MM.1S (cell line): ENCODE measurements around the gene NRG2.

Experiments
- DNase-seq: peaks from one replicate; pipeline ENCODE4 v3.0.0-alpha.2; 2015
- H2AFZ ChIP-seq: fragments of 300-600 bp; sonication (generic); 2 replicates; pipeline ENCODE4 v1.6.0; 2016; ENCODE audit warnings: antibody characterized with exemption, low read length
- H3F3A ChIP-seq: fragments of 300-600 bp; sonication (generic); 2 replicates; pipeline ENCODE4 v1.6.1; 2016; ENCODE audit warnings: mild to moderate bottlenecking, antibody characterized with exemption, low read length, moderate library complexity, mixed read lengths; ENCODE audit not compliant: insufficient read depth
- H3K27ac ChIP-seq: fragments of 300-600 bp; sonication (generic); 2 replicates; pipeline ENCODE4 v1.5.1; 2016; ENCODE audit warnings: mild to moderate bottlenecking, low read length
- H3K27me3 ChIP-seq: fragments of 300-600 bp; sonication (generic); replicated peaks from 2 replicates; pipeline ENCODE4 v1.6.0; 2016; ENCODE audit warnings: low read length; ENCODE audit not compliant: insufficient read depth
- H3K36me3 ChIP-seq: fragments of 300-600 bp; sonication (generic); replicated peaks from 2 replicates; pipeline ENCODE4 v1.6.1; 2016; ENCODE audit warnings: mild to moderate bottlenecking, low read length, mixed read lengths; ENCODE audit not compliant: insufficient read depth
- H3K4me1 ChIP-seq: fragments of 300-600 bp; sonication (generic); 2 replicates; pipeline ENCODE4 v1.6.1; 2016; ENCODE audit warnings: low read length, mixed read lengths
- H3K4me2 ChIP-seq: fragments of 300-600 bp; sonication (generic); 2 replicates; pipeline ENCODE4 v1.6.0; 2016; ENCODE audit warnings: low read depth, low read length
- H3K4me3 ChIP-seq: fragments of 300-600 bp; sonication (generic); 2 replicates; pipeline ENCODE4 v1.5.1; 2016; ENCODE audit warnings: low read length, mixed read lengths
- H3K79me2 ChIP-seq: fragments of 300-600 bp; sonication (generic); 2 replicates; pipeline ENCODE4 v1.6.1; 2016; ENCODE audit warnings: mixed run types, low read length, mixed read lengths
- H3K9ac ChIP-seq: fragments of 300-600 bp; sonication (generic); 2 replicates; pipeline ENCODE4 v1.6.1; 2016; ENCODE audit warnings: low read length, mixed read lengths
- H3K9me2 ChIP-seq: fragments of 300-600 bp; sonication (generic); replicated peaks from 2 replicates; pipeline ENCODE4 v1.6.1; 2016; ENCODE audit warnings: mild to moderate bottlenecking, low read length, mixed read lengths; ENCODE audit not compliant: insufficient read depth
- H3K9me3 ChIP-seq: fragments of 300-600 bp; sonication (generic); replicated peaks from 2 replicates; pipeline ENCODE4 v1.6.1; 2016; ENCODE audit warnings: mild to moderate bottlenecking, low read length, mixed read lengths; ENCODE audit not compliant: insufficient read depth
- H4K20me1 ChIP-seq: fragments of 300-600 bp; sonication (generic); 2 replicates; pipeline ENCODE4 v1.6.1; 2016; ENCODE audit warnings: mild to moderate bottlenecking, low read length, moderate library complexity, mixed read lengths; ENCODE audit not compliant: insufficient read depth
- EZH2 ChIP-seq: fragments of 300-600 bp; sonication (generic); optimal IDR thresholded peaks from 2 replicates; pipeline ENCODE3; 2017; ENCODE audit warnings: low read depth, mild to moderate bottlenecking, antibody characterized with exemption, low read length, mixed read lengths
- EZH2phosphoT487 ChIP-seq: fragments of 300-600 bp; sonication (generic); IDR thresholded peaks from 2 replicates; pipeline ENCODE4 v1.6.1; 2018; ENCODE audit warnings: antibody characterized with exemption, low read length
- TF ChIP-seq, protein P1 (sequence below): fragments of 300-600 bp; sonication (generic); IDR thresholded peaks from 2 replicates; pipeline ENCODE4 v1.5.1; 2016; ENCODE audit warnings: antibody characterized with exemption, low read length, mixed read lengths

NRG2 gene

GRCh38 chr5:139823757-139824355 is 219.2 kb downstream of the NRG2 start:
- Histone ChIP-seq H3K4me1 (no peaks in the 10 kb centered on the region), H3K4me2 (no peak overlapping the region), H3K27ac (no peak overlapping the region), H3K79me2 (no peaks in the 10 kb centered on the region), H3K36me3 (no peaks in the 10 kb centered on the region), H3K9ac (no peak overlapping the region), H2AFZ (no peak overlapping the region), H3K4me3 (no peak overlapping the region), H4K20me1 (no peaks in the 10 kb centered on the region), H3K27me3 (peaks cover 13% of the 10 kb centered on the region), H3K9me2 (no peaks in the 10 kb centered on the region), H3F3A (no peaks in the 10 kb centered on the region), H3K9me3 (no peaks in the 10 kb centered on the region)
- TF ChIP-seq, protein P1, sequence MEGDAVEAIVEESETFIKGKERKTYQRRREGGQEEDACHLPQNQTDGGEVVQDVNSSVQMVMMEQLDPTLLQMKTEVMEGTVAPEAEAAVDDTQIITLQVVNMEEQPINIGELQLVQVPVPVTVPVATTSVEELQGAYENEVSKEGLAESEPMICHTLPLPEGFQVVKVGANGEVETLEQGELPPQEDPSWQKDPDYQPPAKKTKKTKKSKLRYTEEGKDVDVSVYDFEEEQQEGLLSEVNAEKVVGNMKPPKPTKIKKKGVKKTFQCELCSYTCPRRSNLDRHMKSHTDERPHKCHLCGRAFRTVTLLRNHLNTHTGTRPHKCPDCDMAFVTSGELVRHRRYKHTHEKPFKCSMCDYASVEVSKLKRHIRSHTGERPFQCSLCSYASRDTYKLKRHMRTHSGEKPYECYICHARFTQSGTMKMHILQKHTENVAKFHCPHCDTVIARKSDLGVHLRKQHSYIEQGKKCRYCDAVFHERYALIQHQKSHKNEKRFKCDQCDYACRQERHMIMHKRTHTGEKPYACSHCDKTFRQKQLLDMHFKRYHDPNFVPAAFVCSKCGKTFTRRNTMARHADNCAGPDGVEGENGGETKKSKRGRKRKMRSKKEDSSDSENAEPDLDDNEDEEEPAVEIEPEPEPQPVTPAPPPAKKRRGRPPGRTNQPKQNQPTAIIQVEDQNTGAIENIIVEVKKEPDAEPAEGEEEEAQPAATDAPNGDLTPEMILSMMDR: no peak
- TF ChIP-seq EZH2phosphoT487 (no peak), EZH2 (no peak)
- DNase-seq: no peak

GRCh38 chr5:139822553-139823425 is 220.3 kb downstream of the NRG2 start:
- H3K27ac ChIP-seq: no peak overlapping the region
- H3K79me2 ChIP-seq: no peaks in the 10 kb centered on the region
- no peak for DNase-seq
- no peaks in the 10 kb centered on the region for H3K36me3 ChIP-seq
- H3K27me3 ChIP-seq: peaks cover 19% of the 10 kb centered on the region
- H3F3A ChIP-seq: no peaks in the 10 kb centered on the region
- no peaks in the 10 kb centered on the region for H3K4me1 ChIP-seq
- no peak overlapping the region for H3K4me3 ChIP-seq
- H4K20me1 ChIP-seq: no peaks in the 10 kb centered on the region
- H3K4me2 ChIP-seq: no peak overlapping the region
- no peaks in the 10 kb centered on the region for H3K9me2 ChIP-seq
- H3K9ac ChIP-seq: no peak overlapping the region
- no peaks in the 10 kb centered on the region for H3K9me3 ChIP-seq
- no peak overlapping the region for H2AFZ ChIP-seq
- TF ChIP-seq EZH2 (no peak), EZH2phosphoT487 (no peak)
- TF ChIP-seq, protein P1: no peak

GRCh38 chr5:139821806-139822552 is 221.1 kb downstream of the NRG2 start:
- H3K27me3 ChIP-seq: peaks cover 23% of the 10 kb centered on the region
- no peak overlapping the region for H3K4me2 ChIP-seq

More at GRCh38 chr5:139821806-139822552, 221.1 kb downstream of the NRG2 start:
- TF ChIP-seq EZH2: no peak
- TF ChIP-seq EZH2phosphoT487: no peak
- TF ChIP-seq, protein P1: no peak
- Histone ChIP-seq H2AFZ (no peak overlapping the region), H3K36me3 (no peaks in the 10 kb centered on the region), H3K4me1 (no peaks in the 10 kb centered on the region), H4K20me1 (no peaks in the 10 kb centered on the region), H3K9me2 (no peaks in the 10 kb centered on the region), H3K79me2 (no peaks in the 10 kb centered on the region), H3K27ac (no peak overlapping the region), H3K9me3 (no peaks in the 10 kb centered on the region), H3K9ac (no peak overlapping the region), H3K4me3 (no peak overlapping the region), H3F3A (no peaks in the 10 kb centered on the region)
- no peak for DNase-seq
